ENCODE data around the gene WNK1. TPM values are rescaled to one million over a fixed set of nuclear protein-coding genes. Genes with fewer than 3 reads are reported as not detected.

WNK1 gene
- total RNA-seq, 1 donor from 2014 or later, result 157 TPM

DNA sequence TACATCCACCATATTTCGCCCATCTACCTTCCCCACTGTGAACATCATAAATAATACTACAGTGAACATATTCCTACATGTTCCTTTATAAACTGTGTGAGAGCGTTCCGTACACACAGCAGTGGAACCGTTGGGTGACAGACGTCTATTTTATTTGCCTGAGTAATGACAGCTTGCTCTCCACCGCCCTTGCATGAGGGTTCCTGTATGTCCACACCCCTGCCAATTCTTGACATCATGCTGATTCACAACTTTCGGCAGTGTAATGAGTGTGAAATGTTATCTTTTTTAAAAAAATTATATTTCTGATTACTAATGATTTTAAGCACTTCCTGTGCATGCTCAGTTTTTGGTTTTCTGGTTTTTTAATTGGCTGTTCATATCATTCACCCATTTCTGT is 201.4 kb downstream of the WNK1 start:
- no peaks in the 10 kb centered on the region for H4K20me1 ChIP-seq (ENCODE audit: insufficient read depth, low read length)
- no peaks in the 10 kb centered on the region for H3K9me3 Mint-ChIP-seq (ENCODE audit: unreplicated experiment)
- H3K4me3 ChIP-seq (ENCODE audit: insufficient read depth, low read depth, low read length), result no peak overlapping the region
- H3K4me1 ChIP-seq (ENCODE audit: insufficient read depth, low read length), result peaks cover 14% of the 10 kb centered on the region
- H2AFZ ChIP-seq (ENCODE audit: low read depth, low read length), result peak overlapping the region; percentile 32
- peak overlapping the region; percentile 19 for H3K27ac ChIP-seq (ENCODE audit: low read depth, low read length)
- no peaks in the 10 kb centered on the region for H3K9me3 ChIP-seq (ENCODE audit: insufficient read depth, low read depth, low read length)
- peaks cover 3% of the 10 kb centered on the region for H3K79me2 ChIP-seq (ENCODE audit: insufficient read depth, low read length)
- TF ChIP-seq EZH2 (IDR thresholded peaks at IDR 0.05; ENCODE audit: insufficient read depth, low read length), result no peak
- TF ChIP-seq, protein P1, sequence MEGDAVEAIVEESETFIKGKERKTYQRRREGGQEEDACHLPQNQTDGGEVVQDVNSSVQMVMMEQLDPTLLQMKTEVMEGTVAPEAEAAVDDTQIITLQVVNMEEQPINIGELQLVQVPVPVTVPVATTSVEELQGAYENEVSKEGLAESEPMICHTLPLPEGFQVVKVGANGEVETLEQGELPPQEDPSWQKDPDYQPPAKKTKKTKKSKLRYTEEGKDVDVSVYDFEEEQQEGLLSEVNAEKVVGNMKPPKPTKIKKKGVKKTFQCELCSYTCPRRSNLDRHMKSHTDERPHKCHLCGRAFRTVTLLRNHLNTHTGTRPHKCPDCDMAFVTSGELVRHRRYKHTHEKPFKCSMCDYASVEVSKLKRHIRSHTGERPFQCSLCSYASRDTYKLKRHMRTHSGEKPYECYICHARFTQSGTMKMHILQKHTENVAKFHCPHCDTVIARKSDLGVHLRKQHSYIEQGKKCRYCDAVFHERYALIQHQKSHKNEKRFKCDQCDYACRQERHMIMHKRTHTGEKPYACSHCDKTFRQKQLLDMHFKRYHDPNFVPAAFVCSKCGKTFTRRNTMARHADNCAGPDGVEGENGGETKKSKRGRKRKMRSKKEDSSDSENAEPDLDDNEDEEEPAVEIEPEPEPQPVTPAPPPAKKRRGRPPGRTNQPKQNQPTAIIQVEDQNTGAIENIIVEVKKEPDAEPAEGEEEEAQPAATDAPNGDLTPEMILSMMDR (IDR thresholded peaks at IDR 0.05; ENCODE audit: insufficient read depth, low read depth, low read length), result no peak
- H3K4me1 Mint-ChIP-seq (ENCODE audit: low read depth, unreplicated experiment), result peaks cover 2% of the 10 kb centered on the region
- FAIRE-seq (no peak), DNase-seq (ENCODE audit: low read depth) (peak; percentile 71)
- no peak overlapping the region for H3K4me3 Mint-ChIP-seq (ENCODE audit: unreplicated experiment)
- H3K27me3 Mint-ChIP-seq (ENCODE audit: low read depth, unreplicated experiment), result no peaks in the 10 kb centered on the region
- H3K36me3 ChIP-seq (ENCODE audit: insufficient read depth, low read length), result no peaks in the 10 kb centered on the region
- no peak overlapping the region for H3K27ac Mint-ChIP-seq (ENCODE audit: unreplicated experiment)
- H3K27me3 ChIP-seq (ENCODE audit: insufficient read depth, low read length), result no peaks in the 10 kb centered on the region
- H3K4me2 ChIP-seq (ENCODE audit: low read length), result peak overlapping the region; percentile 49
- no peak overlapping the region for H3K9ac ChIP-seq (ENCODE audit: low read length)
- peaks cover 3% of the 10 kb centered on the region for H3K36me3 Mint-ChIP-seq (ENCODE audit: low read depth, unreplicated experiment)

DNA sequence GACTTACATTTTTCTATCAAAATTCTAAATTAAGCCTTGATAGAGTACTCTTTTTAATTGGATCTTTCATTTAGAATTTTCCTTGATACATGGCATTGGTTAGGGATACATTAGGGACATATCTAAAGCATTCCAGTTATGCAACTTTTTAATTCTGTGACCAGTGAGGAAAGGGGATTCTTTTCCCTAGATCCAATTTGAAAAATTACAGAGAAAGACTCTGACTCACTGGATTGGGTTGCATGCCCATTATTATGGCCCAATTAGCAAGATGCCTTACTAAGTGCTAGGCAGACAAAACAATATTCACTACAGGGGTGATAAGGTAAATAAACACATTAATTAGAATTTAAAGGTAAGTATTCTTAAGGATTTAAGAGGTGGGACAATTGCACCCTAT is 202.4 kb downstream of the WNK1 start:
- H3K4me3 Mint-ChIP-seq (ENCODE audit: unreplicated experiment), result no peak overlapping the region
- H3K27me3 ChIP-seq (ENCODE audit: insufficient read depth, low read length), result no peaks in the 10 kb centered on the region
- no peak for TF ChIP-seq EZH2 (IDR thresholded peaks at IDR 0.05; ENCODE audit: insufficient read depth, low read length)
- TF ChIP-seq, protein P1 (IDR thresholded peaks at IDR 0.05; ENCODE audit: insufficient read depth, low read depth, low read length), result no peak
- H3K36me3 ChIP-seq (ENCODE audit: insufficient read depth, low read length), result no peaks in the 10 kb centered on the region
- H2AFZ ChIP-seq (ENCODE audit: low read depth, low read length), result no peak overlapping the region
- H3K36me3 Mint-ChIP-seq (ENCODE audit: low read depth, unreplicated experiment), result peaks cover 3% of the 10 kb centered on the region
- no peak overlapping the region for H3K27ac Mint-ChIP-seq (ENCODE audit: unreplicated experiment)
- no peaks in the 10 kb centered on the region for H3K79me2 ChIP-seq (ENCODE audit: insufficient read depth, low read length)
- no peaks in the 10 kb centered on the region for H3K9me3 Mint-ChIP-seq (ENCODE audit: unreplicated experiment)
- H3K9ac ChIP-seq (ENCODE audit: low read length), result no peak overlapping the region
- no peaks in the 10 kb centered on the region for H3K27me3 Mint-ChIP-seq (ENCODE audit: low read depth, unreplicated experiment)
- H3K4me1 ChIP-seq (ENCODE audit: insufficient read depth, low read length), result peaks cover 16% of the 10 kb centered on the region
- no peak overlapping the region for H3K27ac ChIP-seq (ENCODE audit: low read depth, low read length)
- H3K9me3 ChIP-seq (ENCODE audit: insufficient read depth, low read depth, low read length), result no peaks in the 10 kb centered on the region
- no peak overlapping the region for H3K4me3 ChIP-seq (ENCODE audit: insufficient read depth, low read depth, low read length)
- peak; percentile 25 for DNase-seq (ENCODE audit: low read depth)
- no peaks in the 10 kb centered on the region for H4K20me1 ChIP-seq (ENCODE audit: insufficient read depth, low read length)
- no peak overlapping the region for H3K4me2 ChIP-seq (ENCODE audit: low read length)
- no peak for FAIRE-seq
- no peaks in the 10 kb centered on the region for H3K4me1 Mint-ChIP-seq (ENCODE audit: low read depth, unreplicated experiment)

- H3K27ac Mint-ChIP-seq (ENCODE audit: unreplicated experiment), result no peak overlapping the region
- FAIRE-seq (no peak), DNase-seq (ENCODE audit: low read depth) (no peak)
- H3K9me3 Mint-ChIP-seq (ENCODE audit: unreplicated experiment), result no peaks in the 10 kb centered on the region
- Histone ChIP-seq H3K27ac (ENCODE audit: low read depth, low read length) (no peak overlapping the region), H3K9ac (ENCODE audit: low read length) (no peak overlapping the region), H3K79me2 (ENCODE audit: insufficient read depth, low read length) (no peaks in the 10 kb centered on the region), H4K20me1 (ENCODE audit: insufficient read depth, low read length) (no peaks in the 10 kb centered on the region), H3K4me2 (ENCODE audit: low read length) (no peak overlapping the region), H3K4me1 (ENCODE audit: insufficient read depth, low read length) (peaks cover 16% of the 10 kb centered on the region), H3K27me3 (ENCODE audit: insufficient read depth, low read length) (no peaks in the 10 kb centered on the region), H3K36me3 (ENCODE audit: insufficient read depth, low read length) (no peaks in the 10 kb centered on the region), H3K4me3 (ENCODE audit: insufficient read depth, low read depth, low read length) (no peak overlapping the region), H2AFZ (ENCODE audit: low read depth, low read length) (no peak overlapping the region), H3K9me3 (ENCODE audit: insufficient read depth, low read depth, low read length) (no peaks in the 10 kb centered on the region)
- H3K36me3 Mint-ChIP-seq (ENCODE audit: low read depth, unreplicated experiment), result peaks cover 3% of the 10 kb centered on the region
- H3K4me1 Mint-ChIP-seq (ENCODE audit: low read depth, unreplicated experiment), result no peaks in the 10 kb centered on the region
- H3K4me3 Mint-ChIP-seq (ENCODE audit: unreplicated experiment), result no peak overlapping the region
- H3K27me3 Mint-ChIP-seq (ENCODE audit: low read depth, unreplicated experiment), result no peaks in the 10 kb centered on the region
- TF ChIP-seq EZH2 (IDR thresholded peaks at IDR 0.05; ENCODE audit: insufficient read depth, low read length), result no peak
- TF ChIP-seq, protein P1 (IDR thresholded peaks at IDR 0.05; ENCODE audit: insufficient read depth, low read depth, low read length), result no peak
Observed at GRCh38 chr12:955939-956338, 203.6 kb downstream of the WNK1 start.

Data from astrocyte (in vitro differentiated cells and primary cell).